Dedifferentiated amniotic fluid mesenchymal stem cell (primary cell): Measurements from ENCODE around the gene BORA.
"Not testable (repeated sequence)": the region's sequence is repeated elsewhere in the genome, so short reads cannot be mapped to it uniquely, and the experiment has no call there.

Source experiments
- DNase-seq: peaks from one replicate; pipeline ENCODE4 v3.0.0-alpha.2; 2016; ENCODE audit errors: extremely low spot score

The BORA gene

GRCh38 chr13:72763411-72763810 is 35.7 kb downstream of the BORA start:
- peak; percentile 53 for DNase-seq

DNA sequence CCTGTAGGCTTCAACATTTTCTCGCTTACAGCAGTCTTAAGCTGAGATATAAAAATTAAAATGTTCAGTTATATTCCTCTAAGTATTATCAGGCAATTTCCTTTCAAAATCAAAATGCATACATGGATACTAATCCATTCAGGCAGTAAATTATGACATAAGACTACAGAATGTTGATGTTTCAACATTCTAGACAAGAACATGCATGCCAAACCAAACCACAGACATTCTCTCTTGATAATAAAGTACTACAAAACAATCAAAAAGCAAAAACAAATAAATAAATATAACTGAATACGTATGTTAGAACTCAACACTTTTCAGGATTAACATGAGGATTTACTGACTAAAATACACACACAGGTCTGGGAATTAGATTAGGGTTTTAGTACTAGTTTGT is 46.3 kb downstream of the BORA start:
- DNase-seq: no peak

GRCh38 chr13:72781451-72782439 is 54.0 kb downstream of the BORA start, which contains the start of the genes DIS3 and PIBF1:
TSS of gene DIS3 (minus strand) at chr13:72781900. CDS start at chr13:72781832, 68 bp downstream.
TSS of gene PIBF1 (plus strand) at chr13:72782133. CDS start at chr13:72783470, 1,337 bp downstream.
- DNase-seq: peak; percentile 99

GRCh38 chr13:72782717-72783116 is 55.0 kb downstream of the BORA start:
- no peak for DNase-seq

GRCh38 chr13:72784679-72785078 is 57.0 kb downstream of the BORA start:
- not testable (repeated sequence) for DNase-seq

DNA sequence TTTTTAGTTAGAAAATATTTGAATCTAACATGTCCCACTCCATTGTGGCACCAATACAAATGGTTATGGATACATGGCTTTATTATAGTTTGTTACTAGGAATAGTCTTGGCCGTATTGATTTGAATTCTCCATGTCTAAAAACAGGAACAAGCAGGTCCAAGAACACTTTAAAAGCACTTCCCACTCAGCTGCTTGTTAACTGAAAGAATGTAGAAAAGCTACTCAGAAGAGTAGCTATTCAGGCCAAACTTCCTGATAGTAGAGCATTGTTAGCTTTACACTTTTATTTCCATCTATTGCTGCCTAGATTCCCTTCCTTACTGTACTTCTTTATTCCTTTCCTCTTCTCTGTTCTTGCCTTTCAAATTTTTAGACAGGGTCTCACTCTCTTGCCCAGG is 61.1 kb downstream of the BORA start:
- no peak for DNase-seq

DNA sequence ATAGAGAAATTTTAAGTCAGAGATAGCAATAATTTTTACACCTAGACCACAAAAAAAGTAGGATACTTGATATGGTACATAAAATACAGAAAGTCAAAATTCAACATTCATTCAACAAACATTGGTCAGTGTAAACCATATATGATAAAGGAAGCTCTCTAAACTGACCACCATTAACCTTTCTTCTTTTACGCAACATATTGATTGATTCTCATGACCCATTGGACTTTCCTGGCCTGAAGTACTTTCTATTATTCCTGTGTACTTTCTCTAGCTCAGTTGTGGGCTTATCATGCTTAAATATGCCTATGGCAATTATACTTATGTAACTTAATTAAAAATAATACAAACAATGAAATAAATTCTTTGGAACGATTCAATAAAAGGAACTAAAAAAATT is 64.9 kb downstream of the BORA start:
- no peak for DNase-seq

GRCh38 chr13:72798817-72799216 is 71.1 kb downstream of the BORA start:
- no peak for DNase-seq

DNA sequence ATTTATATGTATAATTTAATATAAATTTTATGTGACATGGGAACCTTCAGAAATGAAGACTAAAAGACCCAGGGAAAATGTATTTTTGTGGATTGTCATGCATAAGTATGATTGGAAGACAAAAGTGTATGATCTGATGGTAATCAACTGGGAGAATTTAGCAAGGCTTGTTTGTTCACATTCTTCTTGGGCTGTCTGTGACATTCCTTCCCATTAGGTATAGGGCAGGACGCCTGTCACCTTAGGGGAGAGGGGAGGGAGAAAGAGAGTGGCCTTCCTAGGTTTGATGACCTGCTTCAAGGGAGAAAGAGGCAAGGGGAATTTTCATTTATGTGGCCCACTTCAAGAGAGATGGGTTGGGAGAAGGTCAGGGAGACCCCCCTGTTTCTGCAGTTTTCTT is 76.6 kb downstream of the BORA start:
- DNase-seq: no peak
